ENCODE data around the gene PRDM15. TPM values are rescaled to one million over a fixed set of nuclear protein-coding genes. Genes with fewer than 3 reads are reported as not detected.

Gene PRDM15
- total RNA-seq, 1 donor from 2014 or later: 5.4 TPM

GRCh38 chr21:41877901-41878830 is 978 bp downstream of the PRDM15 start:
- no peak for TF ChIP-seq CTCF (IDR thresholded peaks at IDR 0.05; ENCODE audit: insufficient read depth, low read length, poor library complexity, severe bottlenecking)
- H3K36me3 ChIP-seq (ENCODE audit: control insufficient read depth, insufficient read depth, low read length): no peaks in the 10 kb centered on the region
- no peaks in the 10 kb centered on the region for H3K27me3 ChIP-seq (ENCODE audit: control insufficient read depth, insufficient read depth, low read length)
- DNase-seq (ENCODE audit: low read depth): no peak
- H3K4me3 ChIP-seq (ENCODE audit: low read depth, low read length): peak overlapping the region; percentile 88

DNA sequence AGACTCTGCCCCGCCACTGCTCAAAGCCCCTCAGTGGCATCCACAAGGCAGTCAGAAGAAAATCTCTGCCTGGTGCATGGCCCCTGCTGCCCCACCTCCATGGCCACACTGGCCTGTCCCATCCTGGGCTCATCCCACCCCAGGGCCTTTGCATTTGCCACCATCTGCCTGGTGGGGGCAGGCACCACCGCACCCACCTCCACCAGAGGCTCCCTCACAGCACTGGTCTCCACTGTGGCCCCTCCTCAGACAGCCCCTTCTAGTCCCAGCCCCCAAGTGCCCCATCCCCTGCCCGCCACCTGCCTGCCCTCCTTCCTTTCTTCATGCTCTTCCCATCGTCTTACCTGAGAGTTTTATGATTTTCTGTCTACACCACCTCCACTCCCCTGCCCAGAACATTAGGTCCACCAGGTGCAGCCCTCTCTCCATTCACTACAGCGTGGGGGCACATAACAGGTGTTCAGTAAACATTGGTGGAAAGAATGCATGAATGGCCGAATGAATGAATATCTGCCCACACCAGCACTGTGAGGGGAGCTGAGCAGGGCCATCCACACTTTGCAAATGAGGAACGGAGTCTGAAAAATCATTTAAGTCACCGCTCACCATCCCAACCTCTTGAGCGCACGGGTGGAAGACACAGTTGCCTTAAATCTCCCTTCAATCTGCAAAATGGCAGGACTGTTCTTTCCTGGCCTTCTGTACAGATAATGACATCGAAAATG is 2.1 kb downstream of the PRDM15 start:
- H3K36me3 ChIP-seq (ENCODE audit: control insufficient read depth, insufficient read depth, low read length): no peaks in the 10 kb centered on the region
- H3K27me3 ChIP-seq (ENCODE audit: control insufficient read depth, insufficient read depth, low read length): no peaks in the 10 kb centered on the region
- no peak for DNase-seq (ENCODE audit: low read depth)
- no peak overlapping the region for H3K4me3 ChIP-seq (ENCODE audit: low read depth, low read length)
- TF ChIP-seq CTCF (IDR thresholded peaks at IDR 0.05; ENCODE audit: insufficient read depth, low read length, poor library complexity, severe bottlenecking): no peak

GRCh38 chr21:41876396-41876795 is 2.7 kb downstream of the PRDM15 start:
- no peak for DNase-seq (ENCODE audit: low read depth)
- Histone ChIP-seq H3K27me3 (ENCODE audit: control insufficient read depth, insufficient read depth, low read length) (no peaks in the 10 kb centered on the region), H3K36me3 (ENCODE audit: control insufficient read depth, insufficient read depth, low read length) (no peaks in the 10 kb centered on the region), H3K4me3 (ENCODE audit: low read depth, low read length) (no peak overlapping the region)
- no peak for TF ChIP-seq CTCF (IDR thresholded peaks at IDR 0.05; ENCODE audit: insufficient read depth, low read length, poor library complexity, severe bottlenecking)

GRCh38 chr21:41875086-41875485 is 4.1 kb downstream of the PRDM15 start:
- Histone ChIP-seq H3K36me3 (ENCODE audit: control insufficient read depth, insufficient read depth, low read length) (no peaks in the 10 kb centered on the region), H3K27me3 (ENCODE audit: control insufficient read depth, insufficient read depth, low read length) (no peaks in the 10 kb centered on the region), H3K4me3 (ENCODE audit: low read depth, low read length) (no peak overlapping the region)
- TF ChIP-seq CTCF (IDR thresholded peaks at IDR 0.05; ENCODE audit: insufficient read depth, low read length, poor library complexity, severe bottlenecking): no peak
- no peak for DNase-seq (ENCODE audit: low read depth)

- DNase-seq (ENCODE audit: low read depth): no peak
- no peaks in the 10 kb centered on the region for H3K36me3 ChIP-seq (ENCODE audit: control insufficient read depth, insufficient read depth, low read length)
- no peak for TF ChIP-seq CTCF (IDR thresholded peaks at IDR 0.05; ENCODE audit: insufficient read depth, low read length, poor library complexity, severe bottlenecking)
- H3K27me3 ChIP-seq (ENCODE audit: control insufficient read depth, insufficient read depth, low read length): no peaks in the 10 kb centered on the region
- H3K4me3 ChIP-seq (ENCODE audit: low read depth, low read length): no peak overlapping the region
These were observed 4.5 kb downstream of the PRDM15 start for GRCh38 chr21:41874611-41875010.

All from kidney epithelial cell (primary cell).